Right ventricle myocardium inferior (tissue), 1 donor: ENCODE data around the gene ZBTB16. TPM values are rescaled to one million over a fixed set of nuclear protein-coding genes. Genes with fewer than 3 reads are reported as not detected.

Experiments used
- ATAC-seq: fragments of 200-7000 bp; cut with Tn5 transposase; one replicate; pipeline ENCODE4 v1.9.1; 2020; ENCODE audit warnings: mild to moderate bottlenecking, moderate library complexity
- DNase-seq: peaks from one replicate; pipeline ENCODE4 v3.0.0; 2021; ENCODE audit errors: missing footprints
- intact Hi-C: fragments of 100-400 bp; cut with DNase I; formaldehyde crosslinking; loops from one replicate; pipeline ENCODE4 v1.11.0; 2022
- total RNA-seq: library from RNA; stranded (reverse); fragmentation: NEBNext Ultra II Directional; extraction: Animal tissue kit (Norgen Biotek cat#: 25700); gene quantifications from one replicate; pipeline ENCODE4 v1.2.1, GENCODE V29; 2021
- donor health status: DM: no; HTN: yes; CAD: no; lungs with severe emphysema.

ZBTB16 gene
- total RNA-seq, 1 donor from 2014 or later: 78.1 TPM

- DNase-seq (peak; percentile 76), ATAC-seq (peak; percentile 77)
- intact Hi-C loops: loop anchor here (5.0 kb wide), 1 partner anchor 141 kb away; the partner anchor contains the start of gene ZBTB16
Measured at GRCh38 chr11:114197799-114198500, 138.4 kb downstream of the ZBTB16 start.

DNA sequence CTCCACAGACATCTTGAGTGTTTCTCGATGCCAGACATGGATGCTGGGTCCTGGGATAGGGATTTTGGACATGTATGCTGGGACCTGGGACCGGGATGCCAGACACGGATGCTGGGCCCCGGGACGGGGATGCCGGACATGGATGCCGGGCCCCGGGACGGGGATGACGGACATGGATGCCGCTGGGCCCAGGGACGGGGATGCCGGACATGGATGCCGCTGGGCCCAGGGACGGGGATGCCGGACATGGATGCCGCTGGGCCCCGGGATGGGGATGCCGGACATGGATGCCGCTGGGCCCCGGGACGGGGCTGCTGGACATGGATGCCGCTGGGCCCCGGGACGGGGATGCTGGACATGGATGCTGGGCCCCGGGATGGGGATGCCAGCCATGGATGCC lies 139.5 kb downstream of the ZBTB16 start:
- DNase-seq (no peak), ATAC-seq (no peak)
- intact Hi-C loops: loop anchor here (5.0 kb wide), 1 partner anchor 142 kb away; the partner anchor contains the start of gene ZBTB16

GRCh38 chr11:114200351-114201133 lies 141.0 kb downstream of the ZBTB16 start:
- intact Hi-C loops: no loop called here
- no peak for DNase-seq
- ATAC-seq: no peak

- DNase-seq: no peak
- intact Hi-C loops: no loop called here
- no peak for ATAC-seq
Measured at GRCh38 chr11:114201219-114201618, 141.7 kb downstream of the ZBTB16 start.

GRCh38 chr11:114202011-114202609 lies 142.6 kb downstream of the ZBTB16 start:
- intact Hi-C loops: no loop called here
- DNase-seq (no peak), ATAC-seq (no peak)

GRCh38 chr11:114207096-114207495 lies 147.6 kb downstream of the ZBTB16 start:
- ATAC-seq: no peak
- intact Hi-C loops: no loop called here
- no peak for DNase-seq

DNA sequence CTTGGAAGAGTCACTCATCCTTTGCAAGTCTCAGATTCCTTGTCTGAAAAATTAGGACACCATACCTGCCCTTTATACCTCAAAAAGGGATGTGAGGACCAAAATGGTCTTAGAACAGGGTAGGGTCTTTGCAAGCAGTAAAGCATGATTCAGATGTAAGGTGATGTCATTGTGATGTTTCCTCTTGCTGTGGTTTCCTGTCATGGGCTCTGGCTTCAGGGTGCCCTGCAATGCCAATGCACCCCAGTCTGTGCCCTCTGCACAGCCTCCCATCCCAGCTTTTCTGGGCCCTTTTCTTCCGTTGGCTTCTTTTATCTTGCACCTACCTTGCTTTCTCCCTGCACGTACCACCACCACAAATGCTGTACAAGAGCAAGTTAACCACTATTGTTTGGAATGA lies 148.9 kb downstream of the ZBTB16 start:
- no peak for DNase-seq
- intact Hi-C loops: no loop called here

GRCh38 chr11:114209343-114209742 lies 149.8 kb downstream of the ZBTB16 start:
- intact Hi-C loops: no loop called here
- DNase-seq: no peak
- ATAC-seq: no peak

More for the DNA sequence above, 148.9 kb downstream of the ZBTB16 start:
- ATAC-seq: no peak

DNA sequence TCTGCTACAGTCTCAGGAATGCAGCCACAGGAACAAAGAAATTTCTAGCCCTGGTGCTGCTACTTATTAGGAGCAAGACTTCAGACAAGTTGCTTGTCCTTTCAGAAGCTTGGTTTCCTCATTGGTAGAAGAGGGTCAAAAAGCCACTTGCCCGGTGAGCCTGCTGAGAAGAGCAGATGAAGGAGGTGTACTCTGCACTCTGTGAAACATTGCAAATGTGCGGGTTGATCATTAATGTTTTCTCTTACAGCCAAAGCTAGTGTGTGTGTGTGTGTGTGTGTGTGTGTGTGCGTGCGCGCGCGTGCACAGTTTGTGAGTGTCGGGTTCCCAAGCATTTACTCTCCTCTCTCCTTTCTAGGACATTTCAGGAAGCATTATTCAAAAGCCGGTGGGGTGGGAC lies 150.4 kb downstream of the ZBTB16 start:
- intact Hi-C loops: no loop called here
- DNase-seq: no peak
- no peak for ATAC-seq

DNA sequence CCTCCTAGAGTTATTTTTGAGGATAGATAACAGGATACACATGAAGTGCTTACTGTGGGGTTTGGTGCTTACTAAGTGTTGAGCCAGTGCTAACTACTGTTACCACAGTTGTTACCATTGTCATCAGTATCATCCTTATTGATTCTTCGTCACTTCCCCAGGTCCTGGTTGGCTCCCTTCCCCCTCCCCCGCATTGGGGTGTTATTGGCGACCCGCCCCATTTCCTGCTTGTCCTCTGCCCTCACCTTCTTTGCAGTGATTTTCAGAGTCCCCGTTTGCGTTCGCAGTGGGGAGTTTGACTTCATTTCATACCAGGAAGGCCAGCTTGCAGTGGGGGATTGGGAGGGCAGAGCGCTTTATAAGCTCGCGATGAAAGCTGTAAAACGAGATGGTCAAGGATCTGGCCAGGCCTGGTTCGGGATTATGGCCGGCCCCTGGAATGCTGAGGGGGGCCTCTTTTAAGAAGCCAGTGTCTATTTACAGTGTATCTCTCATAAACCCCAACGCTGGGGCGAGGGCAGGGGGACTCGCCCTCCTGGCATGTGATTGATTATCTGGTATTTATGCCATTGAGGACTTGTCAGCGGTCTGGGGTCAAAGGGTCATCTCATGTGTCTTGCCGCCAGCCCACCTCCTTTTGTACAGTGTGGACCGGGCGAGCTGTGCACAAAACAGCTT lies 152.1 kb downstream of the ZBTB16 start:
- DNase-seq (no peak), ATAC-seq (no peak)
- intact Hi-C loops: no loop called here

- intact Hi-C loops: no loop called here
- ATAC-seq (no peak), DNase-seq (no peak)
Measured at GRCh38 chr11:114213622-114214021, 154.1 kb downstream of the ZBTB16 start.

DNA sequence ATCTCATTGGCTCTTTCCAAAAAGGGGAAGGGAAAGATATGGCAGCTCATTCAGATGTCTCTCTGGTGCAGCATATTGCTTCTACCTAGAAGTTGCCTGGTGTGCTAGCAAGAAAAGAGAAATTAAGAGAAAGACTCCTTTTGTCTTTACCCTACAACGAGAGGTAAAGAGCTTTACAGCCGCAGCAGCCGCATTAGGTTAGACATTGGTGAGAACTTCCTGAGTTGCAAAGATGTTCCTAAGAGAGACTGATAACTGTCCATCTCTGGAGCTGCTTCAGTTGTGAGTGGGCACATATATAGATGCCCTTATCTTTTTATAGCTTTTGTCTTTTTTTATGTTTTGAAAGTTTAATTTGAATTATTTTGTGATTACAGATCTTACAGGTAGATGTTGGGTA lies 155.9 kb downstream of the ZBTB16 start:
- no peak for DNase-seq
- intact Hi-C loops: no loop called here
- ATAC-seq: no peak

DNA sequence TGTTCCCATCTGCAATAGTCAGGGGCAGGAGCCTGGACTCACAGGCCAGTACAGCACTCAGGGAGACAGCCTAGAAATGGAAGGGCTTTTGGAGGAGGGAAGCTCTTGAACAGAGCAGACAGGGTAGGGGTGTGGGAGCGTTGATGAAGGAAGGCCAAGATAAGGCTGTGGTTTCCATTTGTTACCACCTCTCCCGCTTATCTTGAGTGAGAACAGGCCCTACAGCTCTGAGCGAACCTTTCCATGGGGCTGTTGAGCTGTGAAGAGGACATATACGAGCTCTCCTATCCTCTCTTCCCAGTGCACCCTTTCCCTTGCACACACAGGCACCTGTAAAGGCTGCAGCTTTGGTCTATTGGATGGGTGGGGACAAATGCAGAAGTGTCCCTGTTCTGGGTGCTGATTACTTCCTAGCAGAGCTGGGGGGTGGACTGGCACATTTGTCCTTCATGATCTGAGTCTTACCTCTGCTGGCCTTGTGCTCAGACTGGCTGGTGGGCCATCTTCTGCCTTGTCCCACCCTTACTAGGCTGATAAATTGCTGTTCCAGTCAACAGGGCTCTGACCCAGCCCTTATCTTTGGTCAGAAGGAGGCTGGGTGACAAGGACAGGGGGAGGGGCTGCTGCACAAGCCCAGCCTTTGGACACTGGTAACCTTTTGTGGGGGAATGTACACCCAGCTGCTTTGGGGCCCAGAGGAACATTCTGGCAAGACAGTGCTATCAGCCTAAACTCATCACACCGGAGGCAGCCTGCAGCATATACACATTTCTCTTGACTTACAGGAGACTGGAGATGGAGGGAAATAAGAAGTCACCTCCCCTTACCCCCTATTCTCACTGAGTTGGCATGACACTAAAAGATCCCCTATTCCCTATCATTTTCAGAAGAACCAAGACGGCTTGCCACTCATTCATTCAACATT lies 156.6 kb downstream of the ZBTB16 start:
- no peak for DNase-seq
- ATAC-seq: peak; percentile 78
- intact Hi-C loops: no loop called here

- intact Hi-C loops: no loop called here
- DNase-seq: no peak
- ATAC-seq: no peak
Measured at GRCh38 chr11:114216796-114217180, 157.3 kb downstream of the ZBTB16 start.

DNA sequence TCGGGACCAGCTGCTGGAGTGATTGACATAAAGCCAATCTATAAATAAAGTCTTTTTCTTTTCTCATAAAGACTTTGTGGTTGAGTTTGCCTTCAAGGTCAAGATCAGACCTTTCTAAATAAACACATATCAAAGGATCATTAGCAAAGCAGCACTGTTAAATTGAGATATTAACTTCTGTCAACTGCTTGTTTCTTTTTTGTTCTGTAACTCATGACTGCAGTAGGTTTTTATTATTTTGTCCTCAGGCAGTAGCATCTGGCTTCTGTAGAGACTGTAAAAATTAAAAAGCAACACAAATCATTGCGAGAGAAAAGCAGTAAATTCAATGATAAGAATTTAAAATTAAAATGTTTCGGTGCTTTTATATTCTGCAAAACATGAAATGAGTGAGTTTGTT lies 159.0 kb downstream of the ZBTB16 start:
- DNase-seq (no peak), ATAC-seq (no peak)
- intact Hi-C loops: no loop called here

DNA sequence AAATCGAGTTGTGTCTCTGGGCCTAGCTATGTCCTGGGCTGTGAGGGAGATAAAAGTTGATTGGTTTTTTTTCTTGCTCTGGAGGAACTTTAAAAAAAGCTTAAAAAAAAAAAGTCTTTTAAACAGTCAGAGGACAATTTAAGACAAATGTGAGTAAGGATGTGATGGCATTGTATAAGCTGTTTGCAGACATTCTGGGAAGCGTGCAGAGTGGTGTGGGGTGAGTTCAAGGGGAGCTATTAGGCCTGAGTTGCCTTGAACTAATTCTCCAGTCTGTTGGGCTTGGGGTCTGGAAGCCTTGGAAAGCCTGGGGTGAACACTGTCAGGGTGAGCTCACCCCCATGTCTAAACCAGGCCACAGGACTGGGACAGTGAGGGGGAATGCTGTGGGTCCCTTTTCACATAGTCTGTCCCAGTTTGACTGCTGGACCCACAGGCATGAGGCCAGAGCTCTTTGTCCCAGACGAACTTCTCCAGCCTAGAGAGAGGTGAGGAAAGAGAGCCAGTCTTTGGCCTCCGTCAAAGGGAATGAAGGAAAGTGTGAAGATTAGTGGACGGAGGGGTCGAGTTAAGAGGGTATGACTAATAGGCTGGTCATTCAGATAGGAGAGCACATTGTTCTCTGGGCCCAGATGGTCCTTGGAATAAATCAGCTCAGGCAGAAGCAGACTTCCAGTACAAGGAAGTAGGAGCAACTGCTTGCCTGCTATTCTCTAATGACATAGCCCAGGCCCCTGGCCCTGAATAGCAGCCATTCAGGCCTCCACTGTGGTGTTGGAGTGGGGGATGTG lies 160.2 kb downstream of the ZBTB16 start:
- intact Hi-C loops: no loop called here
- DNase-seq (no peak), ATAC-seq (peak; percentile 41)

GRCh38 chr11:114221037-114221436 lies 161.5 kb downstream of the ZBTB16 start:
- no peak for DNase-seq
- intact Hi-C loops: no loop called here
- no peak for ATAC-seq

- ATAC-seq: no peak
- intact Hi-C loops: no loop called here
- no peak for DNase-seq
Measured at GRCh38 chr11:114225661-114226060, 166.2 kb downstream of the ZBTB16 start.
